Activated T-helper 2 cell treated with anti-CD3 and anti-CD28 coated beads, Interferon-gamma antibody, Interleukin-2, Interleukin-4, amounts not matched to agents 10 μg/mL and 5 μg/mL and 100 μg/mL, durations not matched to agents 14 hours and 24 hours and 36 hours (primary cell): Measurements from ENCODE around the gene MICAL2. TPM values are rescaled to one million over a fixed set of nuclear protein-coding genes. Genes with fewer than 3 reads are reported as not detected.

Source experiments
- DNase-seq: peaks from one replicate; pipeline ENCODE4 v3.0.0; 2021; ENCODE audit warnings: low spot score
- H3K27ac Mint-ChIP-seq: one replicate; pipeline ENCODE4 v1.8.0; 2021; ENCODE audit warnings: mixed read lengths
- H3K27me3 Mint-ChIP-seq: one replicate; pipeline ENCODE4 v1.8.0; 2021; ENCODE audit warnings: low read depth, mixed read lengths
- H3K36me3 Mint-ChIP-seq: one replicate; pipeline ENCODE4 v1.8.0; 2021; ENCODE audit warnings: low read depth, mixed read lengths
- H3K4me1 Mint-ChIP-seq: one replicate; pipeline ENCODE4 v1.8.0; 2021; ENCODE audit warnings: low read depth, mixed read lengths
- H3K4me3 Mint-ChIP-seq: one replicate; pipeline ENCODE4 v1.8.0; 2021; ENCODE audit warnings: low read depth, mild to moderate bottlenecking, moderate library complexity, mixed read lengths
- H3K9me3 Mint-ChIP-seq: one replicate; pipeline ENCODE4 v1.8.0; 2021; ENCODE audit warnings: mixed read lengths
- intact Hi-C: fragments of 100-400 bp; cut with micrococcal nuclease; formaldehyde crosslinking; loops from one replicate; pipeline ENCODE4 v1.15.1; 2023
- total RNA-seq: library from RNA; stranded (reverse); gene quantifications from 2 replicates; pipeline ENCODE4 v1.2.3, GENCODE V29; 2022

MICAL2 gene
- total RNA-seq, 1 donor from 2014 or later, result 736 TPM

- no peaks in the 10 kb centered on the region for H3K27me3 Mint-ChIP-seq
- intact Hi-C loops, result loop anchor here (2.0 to 5.0 kb wide), 2 partner anchors 34 to 150 kb away; no protein-coding TSS in a partner anchor
- H3K4me1 Mint-ChIP-seq, result peaks cover 58% of the 10 kb centered on the region
- H3K4me3 Mint-ChIP-seq, result no peak overlapping the region
- H3K36me3 Mint-ChIP-seq, result no peaks in the 10 kb centered on the region
- peaks cover 4% of the 10 kb centered on the region for H3K9me3 Mint-ChIP-seq
- DNase-seq, result no peak
- H3K27ac Mint-ChIP-seq, result peak overlapping the region; percentile 74
These were observed 23.9 kb upstream of the MICAL2 start for GRCh38 chr11:12086271-12087074.

GRCh38 chr11:12087075-12088004 lies 23.1 kb upstream of the MICAL2 start:
- intact Hi-C loops, result loop anchor here (2.0 to 5.0 kb wide), 2 partner anchors 35 to 149 kb away; no protein-coding TSS in a partner anchor
- peaks cover 4% of the 10 kb centered on the region for H3K9me3 Mint-ChIP-seq
- peaks cover 64% of the 10 kb centered on the region for H3K4me1 Mint-ChIP-seq
- no peak overlapping the region for H3K4me3 Mint-ChIP-seq
- H3K27me3 Mint-ChIP-seq, result no peaks in the 10 kb centered on the region
- H3K36me3 Mint-ChIP-seq, result no peaks in the 10 kb centered on the region
- H3K27ac Mint-ChIP-seq, result peak overlapping the region; percentile 74
- peak; percentile 58 for DNase-seq

GRCh38 chr11:12088047-12088481 lies 22.3 kb upstream of the MICAL2 start:
- H3K9me3 Mint-ChIP-seq, result peaks cover 4% of the 10 kb centered on the region
- peak; percentile 31 for DNase-seq
- peak overlapping the region; percentile 74 for H3K27ac Mint-ChIP-seq
- H3K4me3 Mint-ChIP-seq, result no peak overlapping the region
- intact Hi-C loops, result loop anchor here (5.0 kb wide), 1 partner anchor 36 kb away; no protein-coding TSS in a partner anchor
- no peaks in the 10 kb centered on the region for H3K27me3 Mint-ChIP-seq
- H3K36me3 Mint-ChIP-seq, result no peaks in the 10 kb centered on the region
- peaks cover 64% of the 10 kb centered on the region for H3K4me1 Mint-ChIP-seq

- Mint-ChIP-seq H3K27ac (peak overlapping the region; percentile 34), H3K4me1 (peaks cover 62% of the 10 kb centered on the region), H3K4me3 (no peak overlapping the region), H3K27me3 (no peaks in the 10 kb centered on the region), H3K9me3 (peaks cover 4% of the 10 kb centered on the region), H3K36me3 (no peaks in the 10 kb centered on the region)
- intact Hi-C loops, result loop anchor here (5.0 kb wide), 1 partner anchor 36 kb away; no protein-coding TSS in a partner anchor
- DNase-seq, result no peak
These were observed 21.9 kb upstream of the MICAL2 start for GRCh38 chr11:12088531-12088930.

DNA sequence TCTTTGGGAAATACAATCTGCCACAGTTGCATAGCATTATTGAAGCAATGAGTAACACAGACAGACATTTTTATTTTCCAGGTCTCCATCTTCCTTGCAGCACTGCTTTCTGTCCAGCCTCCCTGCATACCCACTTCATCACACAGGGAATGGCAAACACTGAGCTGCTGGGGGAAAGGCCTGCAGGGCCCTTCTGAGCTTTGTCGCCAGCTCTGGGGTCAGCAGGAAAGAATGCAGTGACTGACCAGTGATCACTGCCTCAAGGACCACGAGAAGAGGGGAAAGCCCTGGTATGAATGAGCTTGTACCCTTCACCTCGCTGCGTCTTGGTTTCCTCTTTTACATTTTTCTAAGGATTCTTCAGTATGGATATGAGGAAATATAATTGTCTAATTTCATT lies 21.3 kb upstream of the MICAL2 start:
- H3K9me3 Mint-ChIP-seq, result peaks cover 4% of the 10 kb centered on the region
- intact Hi-C loops, result loop anchor here (5.0 kb wide), 1 partner anchor 37 kb away; no protein-coding TSS in a partner anchor
- H3K27ac Mint-ChIP-seq, result no peak overlapping the region
- no peak for DNase-seq
- no peak overlapping the region for H3K4me3 Mint-ChIP-seq
- no peaks in the 10 kb centered on the region for H3K36me3 Mint-ChIP-seq
- no peaks in the 10 kb centered on the region for H3K27me3 Mint-ChIP-seq
- H3K4me1 Mint-ChIP-seq, result peaks cover 62% of the 10 kb centered on the region

DNA sequence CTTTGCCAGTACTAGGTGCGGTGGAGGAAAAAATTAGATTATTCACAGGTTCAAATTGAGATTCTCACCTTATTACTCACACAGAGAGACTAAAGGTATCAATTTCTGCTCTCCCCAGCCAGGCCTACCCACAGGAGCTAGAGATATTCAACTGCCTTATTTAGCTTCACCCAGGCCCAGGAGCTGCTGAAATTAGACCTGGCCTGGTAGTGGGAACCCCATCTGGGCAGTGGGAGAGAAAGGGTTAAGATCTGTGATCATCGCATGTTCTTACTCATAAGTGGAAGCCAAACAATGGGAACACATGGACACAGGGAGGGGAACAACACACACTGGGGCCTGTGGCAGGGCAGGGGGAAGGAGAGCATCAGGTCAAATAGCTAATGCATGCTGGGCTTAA lies 20.9 kb upstream of the MICAL2 start:
- Mint-ChIP-seq H3K27ac (peak overlapping the region; percentile 73), H3K9me3 (peaks cover 2% of the 10 kb centered on the region), H3K36me3 (no peaks in the 10 kb centered on the region), H3K4me1 (peaks cover 62% of the 10 kb centered on the region), H3K27me3 (no peaks in the 10 kb centered on the region), H3K4me3 (no peak overlapping the region)
- intact Hi-C loops, result loop anchor here (5.0 kb wide), 1 partner anchor 37 kb away; no protein-coding TSS in a partner anchor
- no peak for DNase-seq

GRCh38 chr11:12090061-12090591 lies 20.3 kb upstream of the MICAL2 start:
- H3K27me3 Mint-ChIP-seq, result no peaks in the 10 kb centered on the region
- no peaks in the 10 kb centered on the region for H3K9me3 Mint-ChIP-seq
- DNase-seq, result no peak
- H3K36me3 Mint-ChIP-seq, result no peaks in the 10 kb centered on the region
- H3K27ac Mint-ChIP-seq, result peak overlapping the region; percentile 73
- peaks cover 63% of the 10 kb centered on the region for H3K4me1 Mint-ChIP-seq
- no peak overlapping the region for H3K4me3 Mint-ChIP-seq
- intact Hi-C loops, result no loop called here

- H3K4me1 Mint-ChIP-seq, result peaks cover 58% of the 10 kb centered on the region
- no peaks in the 10 kb centered on the region for H3K36me3 Mint-ChIP-seq
- H3K27me3 Mint-ChIP-seq, result no peaks in the 10 kb centered on the region
- no peak for DNase-seq
- H3K4me3 Mint-ChIP-seq, result no peak overlapping the region
- intact Hi-C loops, result no loop called here
- no peaks in the 10 kb centered on the region for H3K9me3 Mint-ChIP-seq
- no peak overlapping the region for H3K27ac Mint-ChIP-seq
These were observed 19.6 kb upstream of the MICAL2 start for GRCh38 chr11:12090761-12091258.

GRCh38 chr11:12091956-12092558 lies 18.3 kb upstream of the MICAL2 start:
- Mint-ChIP-seq H3K4me1 (peaks cover 46% of the 10 kb centered on the region), H3K4me3 (no peak overlapping the region), H3K27ac (peak overlapping the region; percentile 10), H3K27me3 (no peaks in the 10 kb centered on the region), H3K36me3 (no peaks in the 10 kb centered on the region), H3K9me3 (no peaks in the 10 kb centered on the region)
- intact Hi-C loops, result no loop called here
- DNase-seq, result no peak

GRCh38 chr11:12092714-12093113 lies 17.7 kb upstream of the MICAL2 start:
- intact Hi-C loops, result no loop called here
- no peaks in the 10 kb centered on the region for H3K36me3 Mint-ChIP-seq
- no peaks in the 10 kb centered on the region for H3K9me3 Mint-ChIP-seq
- no peak for DNase-seq
- H3K27me3 Mint-ChIP-seq, result no peaks in the 10 kb centered on the region
- H3K4me3 Mint-ChIP-seq, result no peak overlapping the region
- H3K27ac Mint-ChIP-seq, result no peak overlapping the region
- peaks cover 41% of the 10 kb centered on the region for H3K4me1 Mint-ChIP-seq

- DNase-seq, result no peak
- Mint-ChIP-seq H3K4me3 (no peak overlapping the region), H3K27ac (no peak overlapping the region), H3K36me3 (no peaks in the 10 kb centered on the region), H3K9me3 (no peaks in the 10 kb centered on the region), H3K27me3 (no peaks in the 10 kb centered on the region), H3K4me1 (peaks cover 37% of the 10 kb centered on the region)
- intact Hi-C loops, result no loop called here
These were observed 15.3 kb upstream of the MICAL2 start for GRCh38 chr11:12094872-12095800.
